A673 (cell line): ENCODE measurements around the gene ANKRD55. TPM values are rescaled to one million over a fixed set of nuclear protein-coding genes. Genes with fewer than 3 reads are reported as not detected.

Experiments
- BruUV-seq: library from RNA; stranded (reverse); fragments of 400-500 nt; replicated peaks from 2 replicates; lab custom pipeline; 2021; lab: Mats Ljungman, UMichigan
- CTCF ChIA-PET: fragments of 300-600 bp; sonication (Branson Sonifier 250); formaldehyde crosslinking; loops from one replicate; lab custom pipeline; 2022; ENCODE audit warnings: antibody characterized with exemption; lab: Charles Lee
- POLR2A ChIA-PET: fragments of 300-600 bp; sonication (Branson Sonifier 250); formaldehyde crosslinking; loops from one replicate; lab custom pipeline; 2022; ENCODE audit warnings: antibody characterized with exemption; ENCODE audit not compliant: low non-redundant PET; lab: Charles Lee
- DNase-seq: peaks from one replicate; pipeline ENCODE4 v3.0.0-alpha.2; 2015; ENCODE audit warnings: low spot score
- H3K27ac ChIP-seq: fragments of 200-600 bp; sonication (generic); 2 replicates; pipeline ENCODE4 v1.5.1; 2016; ENCODE audit warnings: mixed run types, low read depth, mild to moderate bottlenecking, mixed read lengths, antibody characterized with exemption, low read length; ENCODE audit not compliant: poor library complexity, severe bottlenecking
- H3K27me3 ChIP-seq: fragments of 200-600 bp; sonication (generic); replicated peaks from 2 replicates; pipeline ENCODE4 v1.6.1; 2017; ENCODE audit warnings: mixed run types, low read depth, mild to moderate bottlenecking, mixed read lengths, antibody characterized with exemption, low read length; ENCODE audit not compliant: insufficient read depth, poor library complexity
- H3K36me3 ChIP-seq: fragments of 200-600 bp; sonication (generic); 2 replicates; pipeline ENCODE4 v1.6.1; 2016; ENCODE audit warnings: mixed run types, mild to moderate bottlenecking, mixed read lengths, antibody characterized with exemption, low read length; ENCODE audit not compliant: insufficient read depth, poor library complexity, severe bottlenecking
- H3K4me1 ChIP-seq: fragments of 200-600 bp; sonication (generic); 2 replicates; pipeline ENCODE4 v1.6.1; 2017; ENCODE audit warnings: mixed run types, mild to moderate bottlenecking, mixed read lengths, antibody characterized with exemption, low read length; ENCODE audit not compliant: insufficient read depth, poor library complexity, severe bottlenecking
- H3K4me3 ChIP-seq: fragments of 200-600 bp; sonication (generic); 2 replicates; pipeline ENCODE4 v1.5.1; 2016; ENCODE audit warnings: low read depth, mixed run types, mild to moderate bottlenecking, mixed read lengths, low read length; ENCODE audit not compliant: poor library complexity, severe bottlenecking
- H3K9me3 ChIP-seq: fragments of 200-600 bp; sonication (generic); 2 replicates; pipeline ENCODE4 v1.6.1; 2016; ENCODE audit warnings: mixed run types, low read depth, mild to moderate bottlenecking, mixed read lengths, antibody characterized with exemption, low read length; ENCODE audit not compliant: poor library complexity, severe bottlenecking
- EZH2 ChIP-seq: fragments of 200-600 bp; sonication (generic); IDR thresholded peaks from 2 replicates; pipeline ENCODE4 v1.6.1; 2017; ENCODE audit warnings: borderline replicate concordance, low read depth, mild to moderate bottlenecking, mixed read lengths, antibody characterized with exemption, low read length; ENCODE audit not compliant: poor library complexity, severe bottlenecking
- intact Hi-C: fragments of 100-400 bp; cut with micrococcal nuclease; formaldehyde crosslinking; loops from one replicate; pipeline ENCODE4 v1.10.0; 2022; ENCODE audit not compliant: unreplicated experiment
- total RNA-seq: library from RNA; stranded (reverse); gene quantifications from 2 replicates; pipeline ENCODE4 v1.2.3, GENCODE V29; 2021
- TF ChIP-seq, protein P1 (sequence below): fragments of 300-800, 200-600 bp; sonication (generic); conservative IDR thresholded peaks from 2 replicates; pipeline ENCODE4 v1.5.1; 2017; ENCODE audit warnings: low read depth, mild to moderate bottlenecking, antibody characterized with exemption, low read length, moderate library complexity, mixed read lengths

ANKRD55 gene
- total RNA-seq, 1 experiment from 2014 or later: not detected

GRCh38 chr5:56148453-56148971, 84.6 kb downstream of the ANKRD55 start:
- Histone ChIP-seq H3K27me3 (no peaks in the 10 kb centered on the region), H3K9me3 (no peaks in the 10 kb centered on the region), H3K36me3 (no peaks in the 10 kb centered on the region), H3K4me3 (no peak overlapping the region), H3K4me1 (no peaks in the 10 kb centered on the region), H3K27ac (no peak overlapping the region)
- no peak for DNase-seq
- intact Hi-C loops: no loop called here
- no TSS peak for BruUV-seq
- TF ChIP-seq, protein P1, sequence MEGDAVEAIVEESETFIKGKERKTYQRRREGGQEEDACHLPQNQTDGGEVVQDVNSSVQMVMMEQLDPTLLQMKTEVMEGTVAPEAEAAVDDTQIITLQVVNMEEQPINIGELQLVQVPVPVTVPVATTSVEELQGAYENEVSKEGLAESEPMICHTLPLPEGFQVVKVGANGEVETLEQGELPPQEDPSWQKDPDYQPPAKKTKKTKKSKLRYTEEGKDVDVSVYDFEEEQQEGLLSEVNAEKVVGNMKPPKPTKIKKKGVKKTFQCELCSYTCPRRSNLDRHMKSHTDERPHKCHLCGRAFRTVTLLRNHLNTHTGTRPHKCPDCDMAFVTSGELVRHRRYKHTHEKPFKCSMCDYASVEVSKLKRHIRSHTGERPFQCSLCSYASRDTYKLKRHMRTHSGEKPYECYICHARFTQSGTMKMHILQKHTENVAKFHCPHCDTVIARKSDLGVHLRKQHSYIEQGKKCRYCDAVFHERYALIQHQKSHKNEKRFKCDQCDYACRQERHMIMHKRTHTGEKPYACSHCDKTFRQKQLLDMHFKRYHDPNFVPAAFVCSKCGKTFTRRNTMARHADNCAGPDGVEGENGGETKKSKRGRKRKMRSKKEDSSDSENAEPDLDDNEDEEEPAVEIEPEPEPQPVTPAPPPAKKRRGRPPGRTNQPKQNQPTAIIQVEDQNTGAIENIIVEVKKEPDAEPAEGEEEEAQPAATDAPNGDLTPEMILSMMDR: no peak
- TF ChIP-seq EZH2: no peak
- POLR2A ChIA-PET: no interaction called here
- CTCF ChIA-PET: no interaction called here

DNA sequence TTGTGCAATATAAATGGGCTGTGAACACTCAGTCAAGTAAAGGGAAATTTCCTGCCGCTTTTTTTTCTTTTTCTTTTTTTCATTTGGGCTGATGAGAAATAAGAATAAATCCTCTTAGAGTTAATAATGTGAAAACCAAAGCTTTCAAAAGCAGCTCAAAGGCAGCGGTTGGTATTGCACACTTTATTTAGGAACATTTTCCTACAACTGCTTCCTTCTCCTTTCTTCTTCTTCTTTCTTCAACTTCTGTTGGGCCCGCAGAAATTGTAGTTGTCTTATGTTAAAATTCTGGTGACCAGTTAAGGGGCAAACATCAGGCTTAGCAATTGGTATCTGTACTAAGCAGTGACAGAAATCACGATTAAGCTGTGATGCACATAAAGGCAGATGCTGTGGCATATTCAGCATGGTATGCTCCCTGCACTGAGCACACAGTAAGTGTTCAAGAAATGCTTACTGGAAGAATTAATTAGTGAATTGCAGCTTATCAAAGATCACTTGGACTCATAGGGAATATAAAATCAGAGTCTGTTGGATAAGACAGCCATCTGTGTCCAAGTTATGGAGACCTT, 85.4 kb downstream of the ANKRD55 start:
- H3K4me3 ChIP-seq: no peak overlapping the region
- TF ChIP-seq, protein P1: no peak
- no peak for TF ChIP-seq EZH2
- ChIA-PET CTCF (no interaction called here), POLR2A (no interaction called here)
- H3K36me3 ChIP-seq: no peaks in the 10 kb centered on the region
- no peaks in the 10 kb centered on the region for H3K9me3 ChIP-seq
- H3K27me3 ChIP-seq: no peaks in the 10 kb centered on the region
- no peak overlapping the region for H3K27ac ChIP-seq
- intact Hi-C loops: no loop called here
- no peaks in the 10 kb centered on the region for H3K4me1 ChIP-seq
- BruUV-seq: no TSS peak
- no peak for DNase-seq

DNA sequence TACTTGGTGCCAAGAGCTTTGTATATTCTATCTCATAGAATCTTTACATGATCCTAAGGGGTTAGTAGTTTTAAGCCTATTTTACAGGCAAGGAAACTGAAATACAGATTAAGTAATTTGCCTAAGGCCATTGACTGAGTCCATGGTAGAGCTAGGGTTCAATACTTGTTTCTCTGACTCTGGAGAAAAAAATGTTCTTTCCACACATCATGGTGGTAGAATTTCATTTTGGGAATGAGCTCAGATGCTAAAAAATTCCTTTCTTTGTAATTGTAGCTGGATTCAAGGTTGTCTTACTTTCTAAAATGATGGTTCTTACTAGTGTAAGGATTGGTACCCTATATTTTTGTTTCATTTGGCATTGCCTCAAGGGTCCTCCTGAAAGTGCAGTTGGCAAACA, 86.0 kb downstream of the ANKRD55 start:
- Histone ChIP-seq H3K36me3 (no peaks in the 10 kb centered on the region), H3K4me1 (no peaks in the 10 kb centered on the region), H3K4me3 (no peak overlapping the region), H3K27me3 (no peaks in the 10 kb centered on the region), H3K27ac (no peak overlapping the region), H3K9me3 (no peaks in the 10 kb centered on the region)
- no TSS peak for BruUV-seq
- TF ChIP-seq, protein P1: no peak
- no peak for TF ChIP-seq EZH2
- POLR2A ChIA-PET: no interaction called here
- no peak for DNase-seq
- intact Hi-C loops: no loop called here
- CTCF ChIA-PET: no interaction called here
